Testis (tissue), 3 donors: ENCODE results near the gene SLAMF9. TPM values are rescaled to one million over a fixed set of nuclear protein-coding genes. Genes with fewer than 3 reads are reported as not detected.

Experiments
- DNase-seq: peaks from one replicate; pipeline ENCODE4 v3.0.0-alpha.2; 2019
- H3K27ac ChIP-seq, 2 donors: fragments of 200-600 bp; sonication (generic); one replicate each; pipeline ENCODE4 v1.5.1; 2019
- H3K27me3 ChIP-seq: fragments of 200-600 bp; sonication (generic); one replicate; pipeline ENCODE4 v1.5.1; 2019
- H3K36me3 ChIP-seq: fragments of 200-600 bp; sonication (generic); one replicate; pipeline ENCODE4 v1.5.1; 2017; ENCODE audit warnings: low read depth; ENCODE audit errors: missing control alignments
- H3K4me1 ChIP-seq: fragments of 200-600 bp; sonication (generic); one replicate; pipeline ENCODE4 v1.5.1; 2019
- H3K4me3 ChIP-seq, 2 donors: fragments of 200-600 bp; sonication (generic); one replicate each; pipeline ENCODE4 v1.5.1; 2017 to 2019
- H3K9me3 ChIP-seq: fragments of 200-600 bp; sonication (generic); one replicate; pipeline ENCODE4 v1.5.1; 2017
- POLR2A ChIP-seq: fragments of 450-650 bp; IDR thresholded peaks from one replicate; pipeline ENCODE4 v1.6.1; 2017; ENCODE audit warnings: antibody characterized with exemption, mild to moderate bottlenecking, moderate library complexity
- WGBS, 2 donors: methylation state at CpG; one replicate each; pipeline ENCODE4 v1.1.5; 2018; 5-methylcytosine and 5-hydroxymethylcytosine counted together
- intact Hi-C: fragments of 100-400 bp; cut with DNase I; formaldehyde crosslinking; loops from one replicate; pipeline ENCODE4 v1.15.1; 2023; ENCODE audit warnings: low total_unique reads
- polyA plus RNA-seq: library from polyadenylated mRNA; stranded (reverse); fragments of 350-450 nt; fragmentation: Illumina TruSeq; extraction: RNeasy Lipid Tissue Mini Kit (QIAGEN cat#74804); gene quantifications from one replicate; pipeline ENCODE4 v1.2.3, GENCODE V29; 2014; ENCODE audit warnings: low read depth, low replicate concordance; ENCODE audit not compliant: insufficient read depth
- total RNA-seq, 2 donors: library from RNA; depleted of rRNA; stranded (reverse); fragments of >200 nt; gene quantifications; one replicate each; pipeline ENCODE4 v1.2.3, GENCODE V29; 2016
- TF ChIP-seq, protein P1 (sequence below), 3 experiments: fragments of 450-650 bp in 2 of 3; fragments of 200-600 bp in 1 of 3; sonication (generic) in 1 of 3; IDR thresholded peaks; one replicate each; pipeline ENCODE4 v1.5.1; 2016 to 2019; ENCODE audit warnings: antibody characterized with exemption in 3 of 3, mild to moderate bottlenecking in 2 of 3, moderate library complexity in 1 of 3

Gene SLAMF9
- total and polyA plus RNA-seq, 3 donors from 2014 or later: 0.74 to 2.0 TPM; not detected in 1

DNA sequence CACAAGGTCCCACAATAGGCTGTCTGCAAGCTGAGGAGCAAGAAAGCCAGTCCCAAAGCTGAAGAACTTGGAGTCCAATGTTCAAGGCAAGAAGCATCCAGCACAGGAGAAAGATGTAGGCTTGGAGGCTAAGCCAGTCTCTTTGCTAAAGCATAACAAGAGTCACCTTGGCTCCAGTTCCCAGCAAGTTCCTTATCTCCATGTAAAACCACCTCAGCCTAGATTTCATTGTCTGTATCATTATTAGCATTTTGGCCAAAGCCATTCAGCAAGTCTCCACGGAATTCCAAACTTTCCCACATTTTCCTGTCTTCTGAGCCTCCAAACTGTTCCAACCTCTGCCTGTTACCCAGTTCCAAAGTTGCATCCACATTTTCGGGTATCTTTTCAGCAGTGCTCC is 40.9 kb upstream of the SLAMF9 start:
- 77 to 88% methylated on average over 2 of the region's 2 CpGs for WGBS, 2 donors
- Histone ChIP-seq H3K27ac (no peak overlapping the region), H3K9me3 (no peaks in the 10 kb centered on the region), H3K4me1 (no peaks in the 10 kb centered on the region), H3K4me3 (no peak overlapping the region), H3K36me3 (no peaks in the 10 kb centered on the region), H3K27me3 (no peaks in the 10 kb centered on the region)
- intact Hi-C loops: no loop called here
- no peak for TF ChIP-seq POLR2A
- TF ChIP-seq, protein P1, sequence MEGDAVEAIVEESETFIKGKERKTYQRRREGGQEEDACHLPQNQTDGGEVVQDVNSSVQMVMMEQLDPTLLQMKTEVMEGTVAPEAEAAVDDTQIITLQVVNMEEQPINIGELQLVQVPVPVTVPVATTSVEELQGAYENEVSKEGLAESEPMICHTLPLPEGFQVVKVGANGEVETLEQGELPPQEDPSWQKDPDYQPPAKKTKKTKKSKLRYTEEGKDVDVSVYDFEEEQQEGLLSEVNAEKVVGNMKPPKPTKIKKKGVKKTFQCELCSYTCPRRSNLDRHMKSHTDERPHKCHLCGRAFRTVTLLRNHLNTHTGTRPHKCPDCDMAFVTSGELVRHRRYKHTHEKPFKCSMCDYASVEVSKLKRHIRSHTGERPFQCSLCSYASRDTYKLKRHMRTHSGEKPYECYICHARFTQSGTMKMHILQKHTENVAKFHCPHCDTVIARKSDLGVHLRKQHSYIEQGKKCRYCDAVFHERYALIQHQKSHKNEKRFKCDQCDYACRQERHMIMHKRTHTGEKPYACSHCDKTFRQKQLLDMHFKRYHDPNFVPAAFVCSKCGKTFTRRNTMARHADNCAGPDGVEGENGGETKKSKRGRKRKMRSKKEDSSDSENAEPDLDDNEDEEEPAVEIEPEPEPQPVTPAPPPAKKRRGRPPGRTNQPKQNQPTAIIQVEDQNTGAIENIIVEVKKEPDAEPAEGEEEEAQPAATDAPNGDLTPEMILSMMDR (IDR thresholded peaks at IDR 0.05): no peak
- no peak for DNase-seq

DNA sequence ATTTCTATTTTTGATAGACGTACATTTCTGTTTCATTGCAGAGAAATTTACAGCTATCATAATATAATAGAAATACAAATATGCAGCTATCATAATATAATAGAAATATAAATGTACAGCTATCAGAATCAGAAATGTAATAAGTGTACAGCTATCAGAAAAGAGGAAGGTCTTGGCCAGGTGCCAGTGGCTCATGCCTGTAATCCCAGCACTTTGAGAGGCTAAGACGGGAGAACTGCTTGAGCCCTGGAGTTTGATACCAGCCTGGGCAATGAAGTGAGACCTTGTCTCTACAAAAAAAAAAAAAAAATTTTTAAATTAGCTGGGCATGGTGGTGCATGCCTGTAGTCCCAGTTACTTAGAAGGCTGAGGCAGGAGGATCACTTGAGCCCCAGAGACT is 39.9 kb upstream of the SLAMF9 start:
- H3K9me3 ChIP-seq: no peaks in the 10 kb centered on the region
- WGBS, 2 donors: 43 to 78% methylated on average over 2 of the region's 2 CpGs
- no peak for DNase-seq
- no peaks in the 10 kb centered on the region for H3K4me1 ChIP-seq
- no peak overlapping the region for H3K4me3 ChIP-seq
- H3K27me3 ChIP-seq: no peaks in the 10 kb centered on the region
- no peaks in the 10 kb centered on the region for H3K36me3 ChIP-seq
- intact Hi-C loops: no loop called here
- no peak for TF ChIP-seq POLR2A
- TF ChIP-seq, protein P1 (IDR thresholded peaks at IDR 0.05): no peak
- H3K27ac ChIP-seq: no peak overlapping the region

DNA sequence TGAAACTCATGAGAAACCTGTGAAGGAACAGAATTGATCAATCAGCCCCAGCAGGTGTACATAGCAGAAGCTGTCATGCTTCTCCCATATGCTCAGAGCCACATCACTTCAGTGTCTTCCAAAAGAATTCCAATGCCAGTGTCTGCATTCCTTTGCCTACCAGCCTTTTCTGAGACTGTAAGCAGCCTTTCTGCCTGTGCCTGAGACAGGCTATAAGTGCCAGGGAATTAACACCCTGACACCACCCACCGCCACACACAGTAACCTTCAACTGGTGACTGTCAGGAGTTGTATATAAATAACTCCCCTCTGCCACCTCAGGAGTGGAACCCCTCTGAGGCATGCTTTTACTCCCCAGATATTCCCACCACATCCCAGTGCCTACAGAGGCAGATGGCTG is 38.1 kb upstream of the SLAMF9 start:
- intact Hi-C loops: no loop called here
- Histone ChIP-seq H3K9me3 (no peaks in the 10 kb centered on the region), H3K4me1 (no peaks in the 10 kb centered on the region), H3K4me3 (no peak overlapping the region), H3K27me3 (no peaks in the 10 kb centered on the region), H3K27ac (no peak overlapping the region), H3K36me3 (no peaks in the 10 kb centered on the region)
- TF ChIP-seq, protein P1 (IDR thresholded peaks at IDR 0.05): no peak
- TF ChIP-seq POLR2A: no peak
- 68 to 86% methylated on average over 1 of the region's 1 CpG for whole genome bisulfite sequencing, 2 donors
- DNase-seq: no peak

DNA sequence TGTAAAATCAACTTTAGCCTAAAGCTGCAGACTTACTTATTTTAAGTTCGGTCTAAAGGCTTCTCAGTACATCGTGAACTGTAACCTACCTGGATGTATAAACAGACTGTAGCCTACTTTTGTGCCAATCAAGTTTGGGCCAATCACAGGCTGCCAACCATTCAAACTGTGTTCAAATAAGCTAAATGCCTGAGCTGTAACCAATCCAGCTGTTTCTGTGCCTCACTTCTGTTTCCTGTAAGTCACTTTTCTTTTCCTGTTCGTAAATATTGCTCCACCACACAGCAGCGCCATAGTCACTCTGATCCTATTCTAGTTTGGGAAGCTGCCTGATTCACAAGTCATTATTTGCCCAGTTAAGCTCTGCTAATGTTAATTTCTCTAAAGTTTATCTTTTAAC is 37.5 kb upstream of the SLAMF9 start:
- no peak overlapping the region for H3K4me3 ChIP-seq
- no peak for TF ChIP-seq POLR2A
- TF ChIP-seq, protein P1 (IDR thresholded peaks at IDR 0.05): no peak
- no peaks in the 10 kb centered on the region for H3K36me3 ChIP-seq
- no peak for DNase-seq
- WGBS, 2 donors: 82 to 84% methylated on average over 4 of the region's 4 CpGs
- H3K4me1 ChIP-seq: no peaks in the 10 kb centered on the region
- no peaks in the 10 kb centered on the region for H3K27me3 ChIP-seq
- intact Hi-C loops: no loop called here
- H3K9me3 ChIP-seq: no peaks in the 10 kb centered on the region
- no peak overlapping the region for H3K27ac ChIP-seq

DNA sequence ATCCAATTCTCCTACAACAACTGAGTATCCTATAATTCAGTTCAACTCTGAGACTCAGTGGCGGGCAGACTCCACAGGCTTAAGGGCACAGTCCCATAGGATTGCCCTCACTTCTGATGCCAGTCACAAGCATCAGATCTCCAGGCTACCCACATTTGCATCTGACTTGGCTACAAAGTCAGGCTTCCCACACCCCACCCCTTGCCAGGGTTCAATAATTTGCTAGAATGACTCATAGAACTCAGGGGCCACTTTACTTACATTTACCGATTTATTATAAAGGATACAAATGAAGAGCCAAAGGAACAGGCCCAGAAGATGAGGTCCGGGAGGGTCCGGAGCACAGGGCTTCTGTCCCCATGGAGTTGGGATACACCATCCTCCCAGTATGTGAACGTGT is 36.0 kb upstream of the SLAMF9 start:
- no peak for DNase-seq
- Histone ChIP-seq H3K9me3 (no peaks in the 10 kb centered on the region), H3K4me3 (no peak overlapping the region), H3K27ac (no peak overlapping the region), H3K27me3 (no peaks in the 10 kb centered on the region), H3K36me3 (no peaks in the 10 kb centered on the region), H3K4me1 (no peaks in the 10 kb centered on the region)
- intact Hi-C loops: no loop called here
- 81 to 86% methylated on average over 5 of the region's 5 CpGs for WGBS, 2 donors
- TF ChIP-seq, protein P1 (IDR thresholded peaks at IDR 0.05): no peak
- no peak for TF ChIP-seq POLR2A
